ENCODE results near the gene PBX1. TPM values are rescaled to one million over a fixed set of nuclear protein-coding genes. Genes with fewer than 3 reads are reported as not detected.

Gene PBX1
- total and polyA plus RNA-seq, 10 of the 15 experiments (the other 5 are each of a cell fraction or from before 2014, with no cell fraction given), result 0.05 to 0.28 (median 0.11) TPM; not detected in 5

DNA sequence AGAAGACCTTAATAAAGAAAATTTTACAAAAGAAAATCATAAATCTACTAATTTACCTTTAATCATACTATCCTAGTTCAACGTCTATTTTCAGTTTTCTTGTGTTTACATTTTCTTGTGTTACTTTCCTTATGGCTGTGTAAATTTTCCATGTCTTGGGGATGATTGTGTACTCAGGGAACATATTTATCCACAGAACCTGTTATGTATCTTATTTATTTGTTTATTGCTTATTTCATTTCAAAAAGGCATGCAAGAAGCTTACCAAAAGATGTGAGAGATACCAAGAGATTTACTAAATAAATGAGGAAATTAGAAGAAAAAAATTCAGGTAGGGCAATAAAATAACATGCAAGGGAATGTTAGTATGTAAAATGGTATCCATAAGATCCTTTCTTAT is 22.8 kb downstream of the PBX1 start:
- Histone ChIP-seq H3K4me2 (ENCODE audit: control insufficient read depth, insufficient read depth) (no peak overlapping the region), H4K20me1 (ENCODE audit: control insufficient read depth, insufficient read depth) (no peaks in the 10 kb centered on the region), H3K9me3 (replicated peaks; ENCODE audit: control insufficient read depth, insufficient read depth, low read length) (no peaks in the 10 kb centered on the region), H3K4me3 (no peak overlapping the region), H3K4me1 (ENCODE audit: control insufficient read depth, insufficient read depth, low read length) (no peaks in the 10 kb centered on the region), H3K79me2 (ENCODE audit: control insufficient read depth, insufficient read depth, low read length) (no peaks in the 10 kb centered on the region), H3K36me3 (ENCODE audit: control insufficient read depth in 2 of 2, insufficient read depth in 2 of 2, low read length in 1 of 2) (no peaks in the 10 kb centered on the region), H3K9ac (ENCODE audit: control insufficient read depth, insufficient read depth, low read length) (no peak overlapping the region), H3K27ac (ENCODE audit: control insufficient read depth, insufficient read depth) (no peak overlapping the region), H3K27me3 (replicated peaks in 1 of 2; ENCODE audit: control insufficient read depth in 2 of 2, insufficient read depth in 2 of 2, low read length in 1 of 2) (no peaks in the 10 kb centered on the region), H2AFZ (ENCODE audit: control insufficient read depth, low read depth, low read length) (no peak overlapping the region)
- in situ Hi-C loops (cut with MboI) (no loop called here), intact Hi-C loops (cut with micrococcal nuclease; ENCODE audit: unreplicated experiment) (no loop called here)
- no TSS peak for BruUV-seq (replicated peaks)
- ChIA-PET CTCF (no interaction called here), RAD21 (ENCODE audit: unreplicated experiment) (no interaction called here), SMC1A (ENCODE audit: uncharacterized antibody, unreplicated experiment) (no interaction called here), POLR2A (no interaction called here)
- no peak for ATAC-seq
- 0% methylated on average over 1 of the region's 1 CpG for WGBS (ENCODE audit: insufficient coverage, insufficient replicate concordance, low lambda C conversion rate, missing lambda C conversion rate)
- no peak for DNase-seq (ENCODE audit: low read depth, low spot score)
- no peak for TF ChIP-seq MTA3 (IDR thresholded peaks at IDR 0.05; ENCODE audit: borderline replicate concordance, low read length)
- TF ChIP-seq NR2C1 (IDR thresholded peaks at IDR 0.05), result no peak
- no peak for TF ChIP-seq NFXL1 (IDR thresholded peaks at IDR 0.05; ENCODE audit: borderline replicate concordance)
- no peak for TF ChIP-seq GABPA (IDR thresholded peaks at IDR 0.05; ENCODE audit: low read depth)
- TF ChIP-seq KDM1A (IDR thresholded peaks at IDR 0.05; ENCODE audit: borderline replicate concordance), result no peak
- TF ChIP-seq, protein P1, sequence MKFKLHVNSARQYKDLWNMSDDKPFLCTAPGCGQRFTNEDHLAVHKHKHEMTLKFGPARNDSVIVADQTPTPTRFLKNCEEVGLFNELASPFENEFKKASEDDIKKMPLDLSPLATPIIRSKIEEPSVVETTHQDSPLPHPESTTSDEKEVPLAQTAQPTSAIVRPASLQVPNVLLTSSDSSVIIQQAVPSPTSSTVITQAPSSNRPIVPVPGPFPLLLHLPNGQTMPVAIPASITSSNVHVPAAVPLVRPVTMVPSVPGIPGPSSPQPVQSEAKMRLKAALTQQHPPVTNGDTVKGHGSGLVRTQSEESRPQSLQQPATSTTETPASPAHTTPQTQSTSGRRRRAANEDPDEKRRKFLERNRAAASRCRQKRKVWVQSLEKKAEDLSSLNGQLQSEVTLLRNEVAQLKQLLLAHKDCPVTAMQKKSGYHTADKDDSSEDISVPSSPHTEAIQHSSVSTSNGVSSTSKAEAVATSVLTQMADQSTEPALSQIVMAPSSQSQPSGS (IDR thresholded peaks at IDR 0.05; ENCODE audit: low read length), result no peak
- no peak for TF ChIP-seq YY1 (IDR thresholded peaks at IDR 0.05; ENCODE audit: low read depth, low read length)
- TF ChIP-seq RFX5 (IDR thresholded peaks at IDR 0.05; ENCODE audit: low read depth, low read length), result no peak
- TF ChIP-seq ZSCAN29 (IDR thresholded peaks at IDR 0.05), result no peak
- TF ChIP-seq EGR1 (IDR thresholded peaks at IDR 0.05; ENCODE audit: borderline replicate concordance in 1 of 2, low read depth in 2 of 2, low read length in 2 of 2), result no peak
- no peak for TF ChIP-seq ASH2L (IDR thresholded peaks at IDR 0.05; ENCODE audit: borderline replicate concordance, low read depth)
- TF ChIP-seq, protein P2, sequence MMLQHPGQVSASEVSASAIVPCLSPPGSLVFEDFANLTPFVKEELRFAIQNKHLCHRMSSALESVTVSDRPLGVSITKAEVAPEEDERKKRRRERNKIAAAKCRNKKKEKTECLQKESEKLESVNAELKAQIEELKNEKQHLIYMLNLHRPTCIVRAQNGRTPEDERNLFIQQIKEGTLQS (IDR thresholded peaks at IDR 0.05; ENCODE audit: borderline replicate concordance, extremely low read depth, low read depth, low read length), result no peak
- TF ChIP-seq ZNF622 (IDR thresholded peaks at IDR 0.05), result no peak
- no peak for TF ChIP-seq IKZF1 (conservative IDR thresholded peaks at IDR 0.05)
- FAIRE-seq, result no peak
